Stimulated activated CD4-positive, alpha-beta T cell treated with anti-CD3 and anti-CD28 coated beads, Interleukin-12 subunit alpha, Interleukin-12 subunit beta, amount 100 ng/mL, for 48 hours (primary cell): ENCODE data around the gene FAM83G.
"Not testable (repeated sequence)": the region's sequence is repeated elsewhere in the genome, so short reads cannot be mapped to it uniquely, and the experiment has no call there.

Experiments used
- DNase-seq, 3 donors: peaks; one replicate each; pipeline ENCODE4 v3.0.0-alpha.2; 2020; ENCODE audit warnings: low read depth in 2 of 3, low spot score in 1 of 3

The FAM83G gene

GRCh38 chr17:19023209-19023999 is 18.8 kb upstream of the FAM83G start:
- no peak for DNase-seq

- no peak for DNase-seq
These were observed 18.2 kb upstream of the FAM83G start for GRCh38 chr17:19022747-19023146.

DNA sequence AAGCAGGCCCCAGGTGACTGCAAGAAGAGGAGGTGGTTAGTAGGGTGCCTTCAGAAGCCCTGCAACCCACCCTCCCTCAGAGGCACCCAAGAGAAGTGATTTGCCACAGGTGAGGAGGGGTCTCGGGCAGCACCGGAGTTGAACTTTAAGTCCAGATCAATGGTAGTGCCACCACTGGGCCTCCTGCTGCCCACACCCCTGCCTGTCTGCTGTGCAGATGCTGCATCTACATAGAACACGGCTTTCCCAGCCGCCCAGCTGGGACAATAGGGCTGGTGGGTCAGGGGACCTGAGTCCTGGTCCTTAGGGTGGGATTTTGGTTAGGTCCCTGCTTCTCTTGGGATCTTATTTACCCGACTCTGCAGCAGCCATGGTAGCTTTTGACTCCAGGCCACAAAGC is 17.6 kb upstream of the FAM83G start:
- DNase-seq: no peak

GRCh38 chr17:19021622-19022083 is 17.1 kb upstream of the FAM83G start:
- peak; percentile 23 to 36 (median 36) for DNase-seq

DNA sequence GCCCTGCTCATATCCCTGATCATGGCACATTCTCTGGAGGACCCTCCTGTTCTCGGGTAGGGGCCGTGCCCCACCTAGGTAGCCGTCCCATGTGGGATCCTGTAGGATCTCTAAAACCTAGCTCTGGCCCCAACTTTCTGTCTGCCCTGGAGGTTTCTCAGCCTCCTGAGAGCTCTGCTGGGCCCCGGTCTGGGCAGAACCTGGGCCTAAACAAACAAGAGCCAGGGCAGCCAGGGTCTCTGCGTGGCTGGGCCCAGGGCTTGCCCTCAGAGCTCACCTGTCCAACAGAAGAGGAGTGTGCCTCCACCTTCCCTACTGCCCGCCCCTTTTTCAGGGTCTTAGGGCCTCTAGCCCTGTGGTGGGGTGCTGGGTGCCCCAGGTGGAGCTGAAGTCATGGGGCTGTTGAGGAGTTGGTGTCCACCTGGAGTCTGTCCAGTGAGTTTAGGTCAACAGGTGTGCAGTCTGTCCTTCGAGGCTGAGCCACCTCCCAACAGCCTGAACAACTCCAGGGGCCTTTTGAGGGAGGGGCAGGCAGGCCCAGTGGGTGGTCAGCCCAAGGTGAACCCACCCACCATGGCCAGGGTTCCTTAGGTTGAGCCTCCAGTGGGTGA is 16.6 kb upstream of the FAM83G start:
- DNase-seq: not testable (repeated sequence)

GRCh38 chr17:19020016-19020415 is 15.5 kb upstream of the FAM83G start:
- DNase-seq: no peak

- no peak for DNase-seq
These were observed 14.7 kb upstream of the FAM83G start for GRCh38 chr17:19019041-19019941.

DNA sequence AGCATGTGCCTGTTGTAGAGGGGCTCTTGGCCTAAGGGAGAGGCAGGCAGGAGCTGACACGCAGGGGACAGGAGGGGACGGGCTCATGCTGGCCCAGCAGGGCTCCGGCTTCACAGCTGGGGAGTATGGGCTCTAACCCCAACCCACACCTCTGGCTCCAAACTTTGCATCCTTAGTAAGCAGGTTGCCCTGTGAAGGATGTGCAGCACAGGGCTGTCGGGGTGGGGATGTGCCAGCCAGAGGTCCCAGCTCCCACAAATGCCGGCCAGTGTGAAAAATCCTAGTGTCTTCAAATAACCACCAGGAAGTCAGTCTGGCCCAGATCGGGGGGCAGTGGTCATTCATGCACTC is 14.0 kb upstream of the FAM83G start:
- no peak for DNase-seq

GRCh38 chr17:19017804-19018599 is 13.4 kb upstream of the FAM83G start:
- DNase-seq: no peak

- DNase-seq: no peak
These were observed 12.8 kb upstream of the FAM83G start for GRCh38 chr17:19017401-19017800.

- DNase-seq: no peak
These were observed 12.3 kb upstream of the FAM83G start for GRCh38 chr17:19016881-19017280.

DNA sequence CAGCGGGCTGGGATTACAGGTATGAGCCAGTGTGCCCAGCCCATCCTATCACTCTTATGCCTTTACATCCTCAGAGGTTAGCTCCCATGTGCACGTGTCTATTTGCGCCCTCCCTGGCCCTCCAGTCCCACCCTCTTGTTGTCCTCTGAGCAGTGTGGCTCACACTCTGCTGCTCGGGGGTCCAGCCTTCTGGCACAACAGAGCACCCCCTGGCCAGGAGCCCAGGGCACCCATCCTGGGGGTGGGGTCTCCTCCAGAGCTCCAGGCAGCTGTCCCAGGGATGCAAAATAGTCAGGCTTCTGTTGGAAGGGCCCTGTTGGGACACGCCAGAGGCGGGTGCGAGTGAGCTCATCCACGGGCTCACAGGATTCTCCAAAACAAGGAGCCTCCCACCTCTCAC is 11.7 kb upstream of the FAM83G start:
- no peak for DNase-seq

- DNase-seq: no peak
These were observed 10.9 kb upstream of the FAM83G start for GRCh38 chr17:19015428-19015827.

DNA sequence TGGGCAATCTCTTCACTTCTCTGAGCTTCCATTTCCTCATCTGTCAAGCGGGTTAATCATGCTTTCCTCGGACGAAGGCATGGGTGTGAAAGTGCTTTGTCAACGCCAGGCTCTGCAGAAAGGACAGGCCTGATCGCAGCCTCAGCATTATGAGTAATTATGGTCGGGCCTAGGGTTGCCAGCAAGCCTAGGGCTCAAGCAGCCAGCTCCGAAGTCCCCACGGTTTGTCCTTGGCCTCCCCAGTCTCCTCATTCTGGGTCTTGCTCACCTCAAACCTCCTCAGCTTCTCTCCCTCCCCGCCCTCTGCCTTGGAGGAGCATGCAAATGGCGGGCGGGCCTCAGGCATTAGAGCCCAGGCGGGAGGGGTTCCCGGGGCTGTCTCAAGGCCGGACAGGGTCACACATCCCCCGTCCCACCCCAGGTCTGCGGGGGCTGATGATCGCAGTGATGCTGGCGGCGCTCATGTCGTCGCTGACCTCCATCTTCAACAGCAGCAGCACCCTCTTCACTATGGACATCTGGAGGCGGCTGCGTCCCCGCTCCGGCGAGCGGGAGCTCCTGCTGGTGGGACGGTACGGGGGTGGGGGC is 10.2 kb upstream of the FAM83G start:
- no peak for DNase-seq

GRCh38 chr17:19013806-19014627 is 9.5 kb upstream of the FAM83G start:
- no peak for DNase-seq

GRCh38 chr17:19013226-19013625 is 8.7 kb upstream of the FAM83G start:
- no peak for DNase-seq

DNA sequence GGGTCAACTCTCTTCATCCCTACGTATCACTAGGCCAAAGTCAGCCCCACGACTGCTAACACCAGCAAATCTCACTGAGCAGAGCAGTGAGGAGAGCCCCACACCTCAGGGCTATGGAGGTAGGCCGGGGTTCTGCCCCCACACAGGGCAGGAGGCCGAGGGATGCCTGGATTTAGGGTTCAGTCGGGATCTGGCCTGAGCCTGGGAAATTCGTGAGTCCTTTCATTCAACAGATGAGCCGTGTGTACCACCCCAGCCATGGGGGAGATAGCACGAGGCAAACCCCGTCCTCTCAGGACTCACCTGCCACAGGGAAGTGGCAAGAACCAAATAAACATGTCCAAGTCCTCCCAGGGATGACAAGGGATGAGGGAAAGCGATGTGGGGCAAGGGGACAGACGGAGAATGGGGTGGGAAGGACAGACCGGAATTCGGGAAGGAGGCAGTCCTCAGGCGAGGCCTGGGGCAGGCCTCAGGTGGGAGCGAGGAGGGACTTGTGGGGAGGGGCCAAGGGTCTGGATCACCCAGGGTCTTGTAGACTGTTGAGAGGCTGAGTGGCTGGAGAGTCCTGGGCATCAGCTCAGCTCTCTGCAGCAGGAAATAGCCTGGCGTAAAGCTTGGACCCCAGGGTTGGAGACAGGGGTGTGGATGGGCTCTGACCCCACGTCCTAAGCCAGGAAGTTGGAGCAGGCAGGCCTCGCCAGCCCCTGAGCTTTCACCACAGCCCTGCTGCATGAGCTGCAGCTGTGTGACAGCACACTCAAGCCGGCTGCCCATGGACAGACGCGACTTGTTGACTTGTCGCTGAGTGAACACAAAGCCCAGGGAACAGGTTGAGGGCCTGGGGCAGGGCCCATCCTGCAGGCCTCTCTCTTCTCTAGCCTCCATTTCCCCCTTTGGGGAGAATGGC is 7.9 kb upstream of the FAM83G start:
- DNase-seq: no peak

DNA sequence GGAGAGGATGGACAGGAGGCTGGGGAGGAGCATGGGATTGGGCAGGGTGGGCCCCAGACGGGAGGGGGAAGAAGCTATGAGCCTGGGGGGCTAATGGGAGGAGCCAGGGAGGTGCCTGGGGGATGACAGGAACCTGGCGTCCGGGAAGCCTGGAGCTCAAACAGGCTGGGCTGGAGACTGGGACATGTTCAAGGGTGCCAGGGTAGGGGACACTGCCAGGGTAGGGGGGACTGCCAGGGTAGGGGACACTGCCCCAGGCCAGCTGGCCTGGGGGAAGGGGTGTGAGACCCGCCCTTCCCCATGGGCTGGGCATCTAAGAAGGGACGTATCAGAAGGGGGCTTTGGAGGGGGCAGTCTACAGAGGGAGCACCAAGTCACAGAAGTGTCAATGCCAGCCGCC is 7.0 kb upstream of the FAM83G start:
- no peak for DNase-seq
